Measurements from ENCODE around the gene F12. TPM values are rescaled to one million over a fixed set of nuclear protein-coding genes. Genes with fewer than 3 reads are reported as not detected.
A peak's percentile ranks its signal among the peaks of the same experiment; 100 is the strongest.

The F12 gene
- polyA plus RNA-seq, 1 donor from 2014 or later, result 0.78 TPM

- Mint-ChIP-seq H3K27ac (peak overlapping the region; percentile 94 to 98 (median 95)), H3K36me3 (peaks cover 5% of the 10 kb centered on the region), H3K4me1 (peaks cover 21 to 39% (median 31%) of the 10 kb centered on the region in 3 donors), H3K9me3 (no peaks in the 10 kb centered on the region), H3K27me3 (no peaks in the 10 kb centered on the region), H3K4me3 (peak overlapping the region; percentile 73 to 99 (median 92))
Measured at GRCh38 chr5:177431317-177432142, 22.2 kb upstream of the F12 start.

- Mint-ChIP-seq H3K27me3 (no peaks in the 10 kb centered on the region), H3K27ac (peak overlapping the region; percentile 94 to 98 (median 95)), H3K4me1 (peaks cover 21 to 38% (median 34%) of the 10 kb centered on the region in 3 donors), H3K9me3 (no peaks in the 10 kb centered on the region), H3K4me3 (peak overlapping the region; percentile 73 to 99 (median 92)), H3K36me3 (peaks cover 5% of the 10 kb centered on the region)
Measured at GRCh38 chr5:177430972-177431316, 21.6 kb upstream of the F12 start.

GRCh38 chr5:177430140-177430951, 21.0 kb upstream of the F12 start:
- Mint-ChIP-seq H3K4me3 (peak overlapping the region; percentile 86 to 99 (median 94)), H3K27me3 (no peaks in the 10 kb centered on the region), H3K4me1 (peaks cover 26 to 42% (median 37%) of the 10 kb centered on the region in 3 donors), H3K9me3 (no peaks in the 10 kb centered on the region), H3K36me3 (peaks cover 5% of the 10 kb centered on the region), H3K27ac (peak overlapping the region; percentile 94 to 98 (median 95))

GRCh38 chr5:177429248-177430040, 20.1 kb upstream of the F12 start:
- peaks cover 29 to 47% (median 39%) of the 10 kb centered on the region in 3 donors for H3K4me1 Mint-ChIP-seq
- H3K9me3 Mint-ChIP-seq, result no peaks in the 10 kb centered on the region
- no peaks in the 10 kb centered on the region for H3K27me3 Mint-ChIP-seq
- peak overlapping the region; percentile 91 to 99 (median 98) for H3K4me3 Mint-ChIP-seq
- H3K36me3 Mint-ChIP-seq, result peaks cover 5% of the 10 kb centered on the region
- H3K27ac Mint-ChIP-seq, result peak overlapping the region; percentile 94 to 98 (median 95)

GRCh38 chr5:177428574-177429217, 19.3 kb upstream of the F12 start:
- Mint-ChIP-seq H3K4me1 (peaks cover 29 to 45% (median 39%) of the 10 kb centered on the region in 3 donors), H3K4me3 (peak overlapping the region; percentile 91 to 99 (median 98)), H3K9me3 (no peaks in the 10 kb centered on the region), H3K36me3 (peaks cover 5% of the 10 kb centered on the region), H3K27ac (peak overlapping the region; percentile 94 to 98 (median 95)), H3K27me3 (no peaks in the 10 kb centered on the region)

GRCh38 chr5:177427919-177428573, 18.7 kb upstream of the F12 start:
- peak overlapping the region; percentile 91 to 99 (median 98) for H3K4me3 Mint-ChIP-seq
- no peaks in the 10 kb centered on the region for H3K9me3 Mint-ChIP-seq
- peak overlapping the region; percentile 77 to 98 (median 95) for H3K27ac Mint-ChIP-seq
- H3K4me1 Mint-ChIP-seq, result peaks cover 29 to 40% (median 39%) of the 10 kb centered on the region in 3 donors
- peaks cover 5% of the 10 kb centered on the region for H3K36me3 Mint-ChIP-seq
- no peaks in the 10 kb centered on the region for H3K27me3 Mint-ChIP-seq

- Mint-ChIP-seq H3K36me3 (peaks cover 5% of the 10 kb centered on the region), H3K4me1 (peaks cover 29 to 40% (median 39%) of the 10 kb centered on the region in 3 donors), H3K27ac (peak overlapping the region; percentile 77 to 98 (median 95)), H3K4me3 (peak overlapping the region; percentile 91 to 99 (median 98)), H3K9me3 (no peaks in the 10 kb centered on the region), H3K27me3 (no peaks in the 10 kb centered on the region)
Measured at GRCh38 chr5:177427211-177427822, 18.0 kb upstream of the F12 start.

GRCh38 chr5:177426566-177427210, 17.3 kb upstream of the F12 start, which contains the start of gene GRK6:
Gene GRK6, plus strand, starts transcription at chr5:177426676. Its CDS starts 170 bp downstream, at chr5:177426846.
- H3K4me1 Mint-ChIP-seq, result peaks cover 25 to 37% (median 33%) of the 10 kb centered on the region in 3 donors
- peaks cover 5% of the 10 kb centered on the region for H3K36me3 Mint-ChIP-seq
- H3K27me3 Mint-ChIP-seq, result no peaks in the 10 kb centered on the region

GRCh38 chr5:177425801-177426565, 16.6 kb upstream of the F12 start:
- H3K4me3 Mint-ChIP-seq, result peak overlapping the region; percentile 88 to 96 (median 92)
- H3K9me3 Mint-ChIP-seq, result no peaks in the 10 kb centered on the region
- no peaks in the 10 kb centered on the region for H3K27me3 Mint-ChIP-seq
- H3K36me3 Mint-ChIP-seq, result peaks cover 5% of the 10 kb centered on the region
- peaks cover 23 to 36% (median 26%) of the 10 kb centered on the region in 3 donors for H3K4me1 Mint-ChIP-seq
- H3K27ac Mint-ChIP-seq, result peak overlapping the region; percentile 94 to 99 (median 95)

More at GRCh38 chr5:177426566-177427210, 17.3 kb upstream of the F12 start, which contains the start of gene GRK6:
- Mint-ChIP-seq H3K27ac (peak within 1 kb of the TSS; percentile 94 to 99 (median 95)), H3K9me3 (no peaks in the 10 kb centered on the region), H3K4me3 (peak within 1 kb of the TSS; percentile 92 to 99 (median 98))

- Mint-ChIP-seq H3K27ac (peak overlapping the region; percentile 94 to 99 (median 95)), H3K4me1 (peaks cover 19 to 30% (median 21%) of the 10 kb centered on the region in 3 donors), H3K27me3 (no peaks in the 10 kb centered on the region), H3K9me3 (no peaks in the 10 kb centered on the region), H3K4me3 (peak overlapping the region; percentile 88 to 96 (median 92)), H3K36me3 (peaks cover 5% of the 10 kb centered on the region)
Measured at GRCh38 chr5:177425196-177425800, 15.9 kb upstream of the F12 start.

- Mint-ChIP-seq H3K27me3 (no peaks in the 10 kb centered on the region), H3K27ac (no peak overlapping the region), H3K36me3 (no peaks in the 10 kb centered on the region), H3K9me3 (no peaks in the 10 kb centered on the region), H3K4me3 (no peak overlapping the region), H3K4me1 (peaks cover 8 to 14% (median 10%) of the 10 kb centered on the region in 3 donors)
Measured at GRCh38 chr5:177423671-177424070, 14.3 kb upstream of the F12 start.

Data from IgD-negative memory B cell (primary cell).